ENCODE measurements around the gene GLUL.

GLUL gene

DNA sequence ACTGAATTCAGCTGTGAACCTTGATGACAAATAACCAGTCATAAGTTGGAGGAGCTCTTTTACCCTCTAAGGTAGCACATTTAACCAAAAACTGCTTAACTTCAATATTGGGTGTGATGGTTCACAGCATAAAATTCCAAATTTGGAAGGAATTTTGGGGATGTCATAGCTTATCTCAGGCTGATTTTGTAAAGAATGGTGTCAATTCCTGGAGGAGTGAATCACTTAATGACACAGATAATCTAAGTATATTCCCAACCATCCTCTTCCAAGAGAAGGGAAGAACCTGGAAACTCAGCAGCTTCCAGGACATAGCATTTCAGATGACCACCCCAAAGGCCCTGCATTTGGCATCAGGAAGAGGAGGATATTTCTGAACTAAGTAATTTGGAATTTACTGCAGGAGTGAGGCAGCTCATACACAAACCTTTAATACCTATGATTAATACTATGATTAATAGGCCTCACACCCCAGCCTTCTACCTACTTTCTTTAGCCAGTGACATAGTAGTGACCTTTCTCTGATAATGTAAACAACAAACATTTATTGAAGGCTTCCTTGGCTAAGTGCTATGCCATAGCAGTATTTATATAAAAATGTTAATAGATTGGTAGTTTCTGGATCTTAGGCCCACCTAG lies 14.5 kb downstream of the GLUL start:
- Histone ChIP-seq H3K9ac (ENCODE audit: low read length) (no peak overlapping the region), H3K4me3 (ENCODE audit: low read depth, low read length, poor library complexity, severe bottlenecking) (no peak overlapping the region), H3K79me2 (ENCODE audit: insufficient read depth, low read length) (no peaks in the 10 kb centered on the region), H3K4me1 (ENCODE audit: insufficient read depth, low read length, severe bottlenecking) (no peaks in the 10 kb centered on the region), H3K27ac (ENCODE audit: low read depth, low read length, poor library complexity, severe bottlenecking) (no peak overlapping the region), H2AFZ (ENCODE audit: low read length) (no peak overlapping the region), H3K9me3 (ENCODE audit: low read length) (no peaks in the 10 kb centered on the region), H3K9me2 (ENCODE audit: low read depth, low read length) (no peaks in the 10 kb centered on the region), H4K20me1 (ENCODE audit: insufficient read depth, low read length) (no peaks in the 10 kb centered on the region), H3K36me3 (ENCODE audit: insufficient read depth, low read length) (no peaks in the 10 kb centered on the region), H3K4me2 (ENCODE audit: low read length) (no peak overlapping the region), H3F3A (ENCODE audit: insufficient read depth, low read length) (no peaks in the 10 kb centered on the region), H3K27me3 (ENCODE audit: insufficient read depth, low read length) (0 out of 2 replicates have a peak, but pooled peaks cover 5% of the 10 kb centered on the region)
- TF ChIP-seq, protein P1, sequence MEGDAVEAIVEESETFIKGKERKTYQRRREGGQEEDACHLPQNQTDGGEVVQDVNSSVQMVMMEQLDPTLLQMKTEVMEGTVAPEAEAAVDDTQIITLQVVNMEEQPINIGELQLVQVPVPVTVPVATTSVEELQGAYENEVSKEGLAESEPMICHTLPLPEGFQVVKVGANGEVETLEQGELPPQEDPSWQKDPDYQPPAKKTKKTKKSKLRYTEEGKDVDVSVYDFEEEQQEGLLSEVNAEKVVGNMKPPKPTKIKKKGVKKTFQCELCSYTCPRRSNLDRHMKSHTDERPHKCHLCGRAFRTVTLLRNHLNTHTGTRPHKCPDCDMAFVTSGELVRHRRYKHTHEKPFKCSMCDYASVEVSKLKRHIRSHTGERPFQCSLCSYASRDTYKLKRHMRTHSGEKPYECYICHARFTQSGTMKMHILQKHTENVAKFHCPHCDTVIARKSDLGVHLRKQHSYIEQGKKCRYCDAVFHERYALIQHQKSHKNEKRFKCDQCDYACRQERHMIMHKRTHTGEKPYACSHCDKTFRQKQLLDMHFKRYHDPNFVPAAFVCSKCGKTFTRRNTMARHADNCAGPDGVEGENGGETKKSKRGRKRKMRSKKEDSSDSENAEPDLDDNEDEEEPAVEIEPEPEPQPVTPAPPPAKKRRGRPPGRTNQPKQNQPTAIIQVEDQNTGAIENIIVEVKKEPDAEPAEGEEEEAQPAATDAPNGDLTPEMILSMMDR (IDR thresholded peaks at IDR 0.05; ENCODE audit: low read length), result no peak
- TF ChIP-seq EZH2 (IDR thresholded peaks at IDR 0.05; ENCODE audit: borderline replicate concordance, low read length), result no peak

- Histone ChIP-seq H3K4me2 (ENCODE audit: low read length) (no peak overlapping the region), H4K20me1 (ENCODE audit: insufficient read depth, low read length) (no peaks in the 10 kb centered on the region), H3K4me1 (ENCODE audit: insufficient read depth, low read length, severe bottlenecking) (no peaks in the 10 kb centered on the region), H3K9ac (ENCODE audit: low read length) (no peak overlapping the region), H3K27me3 (ENCODE audit: insufficient read depth, low read length) (0 out of 2 replicates have a peak, but pooled peaks cover 5% of the 10 kb centered on the region), H3K4me3 (ENCODE audit: low read depth, low read length, poor library complexity, severe bottlenecking) (no peak overlapping the region), H3K79me2 (ENCODE audit: insufficient read depth, low read length) (no peaks in the 10 kb centered on the region), H2AFZ (ENCODE audit: low read length) (no peak overlapping the region), H3K27ac (ENCODE audit: low read depth, low read length, poor library complexity, severe bottlenecking) (no peak overlapping the region), H3K9me2 (ENCODE audit: low read depth, low read length) (no peaks in the 10 kb centered on the region), H3K36me3 (ENCODE audit: insufficient read depth, low read length) (no peaks in the 10 kb centered on the region), H3F3A (ENCODE audit: insufficient read depth, low read length) (no peaks in the 10 kb centered on the region), H3K9me3 (ENCODE audit: low read length) (no peaks in the 10 kb centered on the region)
- TF ChIP-seq, protein P1 (IDR thresholded peaks at IDR 0.05; ENCODE audit: low read length), result no peak
- TF ChIP-seq EZH2 (IDR thresholded peaks at IDR 0.05; ENCODE audit: borderline replicate concordance, low read length), result no peak
These were observed 17.3 kb downstream of the GLUL start for GRCh38 chr1:182374101-182374834.

DNA sequence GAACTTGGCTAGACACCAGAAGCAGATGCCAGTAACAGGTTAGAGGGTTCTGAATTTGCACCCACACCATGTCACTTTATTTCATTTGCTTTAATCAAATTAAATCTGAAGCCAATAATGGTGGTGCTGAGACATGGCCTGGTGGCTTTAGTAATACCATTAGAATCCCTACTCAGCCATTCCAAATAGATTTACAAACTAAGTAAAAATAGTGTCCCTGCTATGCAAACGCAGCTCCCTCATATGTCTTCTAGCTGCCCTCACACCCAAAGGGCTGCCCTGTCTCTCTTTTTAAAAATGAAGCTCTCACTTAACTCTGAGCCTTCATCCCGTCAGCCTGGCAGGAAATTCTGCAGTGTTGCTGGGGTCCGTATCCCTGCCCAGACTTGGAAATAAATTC lies 21.1 kb downstream of the GLUL start:
- H4K20me1 ChIP-seq (ENCODE audit: insufficient read depth, low read length), result no peaks in the 10 kb centered on the region
- no peaks in the 10 kb centered on the region for H3K4me1 ChIP-seq (ENCODE audit: insufficient read depth, low read length, severe bottlenecking)
- H3K9me3 ChIP-seq (ENCODE audit: low read length), result no peaks in the 10 kb centered on the region
- no peak overlapping the region for H3K9ac ChIP-seq (ENCODE audit: low read length)
- no peak overlapping the region for H2AFZ ChIP-seq (ENCODE audit: low read length)
- no peaks in the 10 kb centered on the region for H3F3A ChIP-seq (ENCODE audit: insufficient read depth, low read length)
- no peak for TF ChIP-seq EZH2 (IDR thresholded peaks at IDR 0.05; ENCODE audit: borderline replicate concordance, low read length)
- H3K79me2 ChIP-seq (ENCODE audit: insufficient read depth, low read length), result no peaks in the 10 kb centered on the region
- no peak overlapping the region for H3K4me3 ChIP-seq (ENCODE audit: low read depth, low read length, poor library complexity, severe bottlenecking)
- no peaks in the 10 kb centered on the region for H3K36me3 ChIP-seq (ENCODE audit: insufficient read depth, low read length)
- H3K4me2 ChIP-seq (ENCODE audit: low read length), result no peak overlapping the region
- H3K9me2 ChIP-seq (ENCODE audit: low read depth, low read length), result no peaks in the 10 kb centered on the region
- H3K27ac ChIP-seq (ENCODE audit: low read depth, low read length, poor library complexity, severe bottlenecking), result no peak overlapping the region
- no peaks in the 10 kb centered on the region for H3K27me3 ChIP-seq (ENCODE audit: insufficient read depth, low read length)

Data from OCI-LY1 (cell line).